Measurements from ENCODE around the gene KRTAP12-2.
"Not testable (repeated sequence)": the region's sequence is repeated elsewhere in the genome, so short reads cannot be mapped to it uniquely, and the experiment has no call there.

KRTAP12-2 gene

DNA sequence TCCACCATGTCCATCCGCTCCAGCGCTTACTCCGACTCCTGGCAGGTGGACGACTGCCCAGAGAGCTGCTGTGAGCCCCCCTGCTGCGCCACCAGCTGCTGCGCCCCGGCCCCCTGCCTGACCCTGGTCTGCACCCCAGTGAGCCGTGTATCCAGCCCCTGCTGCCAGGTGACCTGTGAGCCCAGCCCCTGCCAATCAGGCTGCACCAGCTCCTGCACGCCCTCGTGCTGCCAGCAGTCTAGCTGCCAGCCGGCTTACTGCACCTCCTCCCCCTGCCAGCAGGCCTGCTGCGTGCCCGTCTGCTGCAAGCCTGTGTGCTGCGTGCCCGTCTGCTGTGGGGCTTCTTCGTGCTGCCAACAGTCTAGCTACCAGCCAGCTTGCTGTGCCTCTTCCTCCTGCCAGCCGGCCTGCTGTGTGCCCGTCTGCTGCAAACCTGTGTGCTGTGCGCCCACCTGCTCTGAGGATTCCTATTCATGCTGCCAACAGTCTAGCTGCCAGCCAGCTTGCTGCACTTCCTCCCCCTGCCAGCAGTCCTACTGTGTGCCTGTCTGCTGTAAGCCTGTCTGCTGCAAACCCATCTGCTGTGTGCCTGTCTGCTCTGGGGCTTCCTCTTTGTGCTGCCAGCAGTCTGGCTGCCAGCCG lies 39.4 kb downstream of the KRTAP12-2 start:
- H3K4me1 ChIP-seq (ENCODE audit: control insufficient read depth in 5 of 5, insufficient read depth in 5 of 5, low read length in 5 of 5); H3K36me3 ChIP-seq (ENCODE audit: control insufficient read depth in 5 of 5, insufficient read depth in 5 of 5, low read length in 5 of 5); H3K9ac ChIP-seq (ENCODE audit: low read length in 5 of 5); H3K4me3 ChIP-seq (ENCODE audit: low read depth in 1 of 5, low read length in 5 of 5); H3K27ac ChIP-seq (ENCODE audit: low read depth, low read length): not testable (repeated sequence)
- Histone ChIP-seq H3K27me3 (ENCODE audit: control insufficient read depth in 5 of 5, insufficient read depth in 4 of 5, low read length in 5 of 5) (peaks cover 12 to 29% (median 19%) of the 10 kb centered on the region in 5 donors), H3K9me3 (ENCODE audit: control insufficient read depth in 5 of 5, low read length in 5 of 5) (peaks cover 11 to 44% (median 29%) of the 10 kb centered on the region in 5 donors)

DNA sequence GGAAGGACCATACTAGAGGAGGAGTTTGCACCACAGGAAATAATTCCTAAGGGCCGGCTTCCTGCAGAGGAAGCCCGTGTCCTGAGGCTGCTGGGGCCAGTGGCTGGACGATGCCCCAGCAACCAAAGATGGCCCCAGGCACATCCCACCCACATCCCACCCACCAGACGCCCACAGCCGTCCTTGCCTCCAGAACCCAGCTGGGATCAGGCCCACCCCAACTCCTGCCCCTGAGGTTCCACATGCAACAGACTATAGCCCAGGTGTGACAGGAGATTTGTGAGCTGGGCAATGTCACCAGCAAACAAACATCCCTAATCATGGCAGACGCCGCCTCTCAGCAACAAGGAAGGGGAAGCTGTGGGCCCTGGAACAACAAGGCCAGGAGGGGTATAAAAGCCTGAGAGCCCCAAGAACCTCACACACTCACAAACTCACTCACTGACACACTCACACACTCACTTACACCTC lies 40.0 kb downstream of the KRTAP12-2 start, which contains the start of gene KRTAP10-9:
KRTAP10-9 (plus strand) TSS at position 421 of the 471 bp plus-strand sequence. CDS start 79 bp downstream, outside the sequence.
- Histone ChIP-seq H3K27ac (ENCODE audit: low read depth, low read length) (no peak within 1 kb of the TSS), H3K36me3 (ENCODE audit: control insufficient read depth in 5 of 5, insufficient read depth in 5 of 5, low read length in 5 of 5) (no peaks in the 10 kb centered on the region), H3K27me3 (ENCODE audit: control insufficient read depth in 5 of 5, insufficient read depth in 4 of 5, low read length in 5 of 5) (peaks cover 12 to 29% (median 19%) of the 10 kb centered on the region in 5 donors), H3K9me3 (ENCODE audit: control insufficient read depth in 5 of 5, low read length in 5 of 5) (peaks cover 11 to 39% (median 24%) of the 10 kb centered on the region in 5 donors), H3K9ac (ENCODE audit: low read length in 5 of 5) (no peak within 1 kb of the TSS), H3K4me1 (ENCODE audit: control insufficient read depth in 5 of 5, insufficient read depth in 5 of 5, low read length in 5 of 5) (peaks cover 0 to 4% (median 0%) of the 10 kb centered on the region in 5 donors), H3K4me3 (ENCODE audit: low read depth in 1 of 5, low read length in 5 of 5) (no peak within 1 kb of the TSS)

DNA sequence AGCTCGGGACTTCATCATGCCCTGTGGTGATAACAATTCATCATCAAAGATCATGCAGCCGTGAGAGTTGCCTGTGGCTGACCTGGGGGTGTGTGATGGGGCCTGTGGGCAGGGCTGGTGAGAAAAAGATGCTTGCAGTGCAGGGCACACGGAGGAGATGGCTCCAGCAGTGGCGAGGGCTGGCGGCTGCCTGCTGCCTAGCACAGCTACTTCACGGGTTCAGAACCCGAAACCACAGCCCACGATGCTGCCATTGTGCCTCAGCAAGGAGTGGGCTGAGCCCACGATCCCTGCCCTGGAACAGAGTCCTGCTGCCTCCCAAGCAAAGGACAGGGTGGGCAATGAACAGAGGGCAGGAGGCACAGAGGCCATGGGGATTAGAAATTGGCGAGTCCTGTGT lies 40.5 kb downstream of the KRTAP12-2 start:
- no peaks in the 10 kb centered on the region for H3K36me3 ChIP-seq (ENCODE audit: control insufficient read depth in 5 of 5, insufficient read depth in 5 of 5, low read length in 5 of 5)
- peaks cover 0 to 4% (median 0%) of the 10 kb centered on the region in 5 donors for H3K4me1 ChIP-seq (ENCODE audit: control insufficient read depth in 5 of 5, insufficient read depth in 5 of 5, low read length in 5 of 5)
- H3K4me3 ChIP-seq (ENCODE audit: low read depth in 1 of 5, low read length in 5 of 5), result no peak overlapping the region
- no peak overlapping the region for H3K9ac ChIP-seq (ENCODE audit: low read length in 5 of 5)
- H3K27me3 ChIP-seq (ENCODE audit: control insufficient read depth in 5 of 5, insufficient read depth in 4 of 5, low read length in 5 of 5), result peaks cover 12 to 29% (median 19%) of the 10 kb centered on the region in 5 donors
- peaks cover 11 to 37% (median 21%) of the 10 kb centered on the region in 5 donors for H3K9me3 ChIP-seq (ENCODE audit: control insufficient read depth in 5 of 5, low read length in 5 of 5)
- H3K27ac ChIP-seq (ENCODE audit: low read depth, low read length), result no peak overlapping the region

DNA sequence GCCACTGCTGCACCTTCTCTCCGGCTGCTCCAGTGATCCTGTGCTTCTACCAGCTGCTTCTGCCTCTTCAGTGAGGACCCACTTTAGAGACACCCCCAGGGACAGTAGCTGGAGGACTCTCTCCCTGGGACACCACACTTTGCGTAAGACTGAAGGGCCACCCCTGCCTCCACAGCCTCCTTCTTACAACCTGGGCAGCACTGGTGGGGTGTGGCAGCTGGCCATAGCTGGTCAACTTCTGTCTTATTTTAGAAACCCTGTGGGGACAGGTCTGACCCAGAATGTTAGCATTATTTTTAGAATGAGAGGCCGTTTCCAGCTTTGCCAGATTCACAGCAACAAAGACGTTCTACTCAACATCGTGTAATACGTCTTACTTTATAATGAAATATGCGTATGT lies 41.0 kb downstream of the KRTAP12-2 start:
- Histone ChIP-seq H3K9me3 (ENCODE audit: control insufficient read depth in 5 of 5, low read length in 5 of 5) (peaks cover 7 to 35% (median 20%) of the 10 kb centered on the region in 5 donors), H3K27ac (ENCODE audit: low read depth, low read length) (no peak overlapping the region), H3K4me1 (ENCODE audit: control insufficient read depth in 5 of 5, insufficient read depth in 5 of 5, low read length in 5 of 5) (peaks cover 0 to 4% (median 0%) of the 10 kb centered on the region in 5 donors), H3K9ac (ENCODE audit: low read length in 5 of 5) (no peak overlapping the region), H3K36me3 (ENCODE audit: control insufficient read depth in 5 of 5, insufficient read depth in 5 of 5, low read length in 5 of 5) (no peaks in the 10 kb centered on the region), H3K27me3 (ENCODE audit: control insufficient read depth in 5 of 5, insufficient read depth in 4 of 5, low read length in 5 of 5) (peaks cover 12 to 29% (median 19%) of the 10 kb centered on the region in 5 donors), H3K4me3 (ENCODE audit: low read depth in 1 of 5, low read length in 5 of 5) (no peak overlapping the region)

DNA sequence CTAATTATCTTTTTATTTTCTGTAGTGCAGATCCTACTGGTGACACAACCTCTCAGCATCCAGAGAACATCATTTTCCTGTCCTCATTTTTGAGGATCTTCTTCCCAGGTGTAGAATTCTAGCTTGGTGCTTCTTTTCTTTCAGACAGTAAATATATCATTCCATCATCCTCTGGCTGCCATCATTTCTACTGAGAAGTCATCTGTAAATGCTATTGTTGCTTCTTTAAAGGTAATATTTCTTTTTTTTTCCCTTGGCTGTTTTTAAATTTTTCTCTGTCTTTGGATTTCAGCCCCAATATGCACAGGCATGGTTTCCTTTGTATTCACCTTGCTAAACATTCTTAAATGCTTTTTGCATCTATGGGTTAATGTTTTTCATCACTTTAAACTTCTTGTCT lies 43.2 kb downstream of the KRTAP12-2 start:
- Histone ChIP-seq H3K27me3 (ENCODE audit: control insufficient read depth in 5 of 5, insufficient read depth in 4 of 5, low read length in 5 of 5) (peaks cover 11 to 26% (median 12%) of the 10 kb centered on the region in 5 donors), H3K9me3 (ENCODE audit: control insufficient read depth in 5 of 5, low read length in 5 of 5) (peaks cover 7 to 26% (median 17%) of the 10 kb centered on the region in 5 donors), H3K36me3 (ENCODE audit: control insufficient read depth in 5 of 5, insufficient read depth in 5 of 5, low read length in 5 of 5) (no peaks in the 10 kb centered on the region), H3K4me3 (ENCODE audit: low read depth in 1 of 5, low read length in 5 of 5) (no peak overlapping the region), H3K4me1 (ENCODE audit: control insufficient read depth in 5 of 5, insufficient read depth in 5 of 5, low read length in 5 of 5) (peaks cover 0 to 8% (median 3%) of the 10 kb centered on the region in 5 donors), H3K27ac (ENCODE audit: low read depth, low read length) (no peak overlapping the region), H3K9ac (ENCODE audit: low read length in 5 of 5) (no peak overlapping the region)

DNA sequence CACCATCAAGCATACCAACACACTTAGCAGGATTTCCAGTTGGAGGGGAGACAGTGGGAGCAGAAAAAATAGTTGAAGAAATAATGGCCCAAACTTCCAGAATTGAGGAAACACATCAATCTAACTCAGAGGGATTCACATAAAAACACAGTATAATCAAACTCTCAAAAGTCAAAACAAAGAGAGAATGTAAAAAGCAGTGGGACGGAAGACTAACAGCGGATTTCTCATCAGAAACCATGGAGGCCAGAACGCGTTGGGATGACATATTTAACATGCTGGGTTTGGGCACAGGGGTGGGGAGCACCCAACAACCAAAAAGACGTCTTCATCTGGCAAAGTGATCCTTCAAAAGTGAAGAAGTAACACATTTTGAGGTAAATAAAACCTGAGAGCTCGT lies 46.8 kb downstream of the KRTAP12-2 start:
- H3K4me1 ChIP-seq (ENCODE audit: control insufficient read depth in 5 of 5, insufficient read depth in 5 of 5, low read length in 5 of 5), result peaks cover 0 to 5% (median 3%) of the 10 kb centered on the region in 5 donors
- H3K9me3 ChIP-seq (ENCODE audit: control insufficient read depth in 5 of 5, low read length in 5 of 5), result peaks cover 7 to 23% (median 17%) of the 10 kb centered on the region in 5 donors
- no peaks in the 10 kb centered on the region for H3K36me3 ChIP-seq (ENCODE audit: control insufficient read depth in 5 of 5, insufficient read depth in 5 of 5, low read length in 5 of 5)
- no peak overlapping the region for H3K27ac ChIP-seq (ENCODE audit: low read depth, low read length)
- no peak overlapping the region for H3K9ac ChIP-seq (ENCODE audit: low read length in 5 of 5)
- peaks cover 4 to 11% (median 5%) of the 10 kb centered on the region in 5 donors for H3K27me3 ChIP-seq (ENCODE audit: control insufficient read depth in 5 of 5, insufficient read depth in 4 of 5, low read length in 5 of 5)
- H3K4me3 ChIP-seq (ENCODE audit: low read depth in 1 of 5, low read length in 5 of 5), result no peak overlapping the region

DNA sequence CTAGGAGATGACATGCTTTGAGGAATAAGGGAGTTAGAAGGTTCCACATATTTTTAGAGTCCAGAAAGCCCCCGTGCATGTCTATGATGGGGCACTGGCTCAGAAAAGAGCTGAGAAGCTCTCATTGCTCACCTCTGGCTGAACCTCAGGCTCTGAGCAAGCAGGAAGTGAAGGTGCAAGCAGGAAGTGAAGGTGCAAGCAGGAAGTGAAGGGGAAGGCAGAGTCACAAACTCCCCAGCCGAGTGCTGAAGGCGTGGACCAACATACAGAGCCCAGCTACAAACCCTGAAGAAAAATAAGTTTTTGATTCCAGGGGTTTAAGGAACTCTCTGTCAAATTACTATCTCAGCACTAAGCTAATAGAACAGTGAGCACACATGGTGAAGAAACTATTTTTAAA lies 47.8 kb downstream of the KRTAP12-2 start:
- Histone ChIP-seq H3K36me3 (ENCODE audit: control insufficient read depth in 5 of 5, insufficient read depth in 5 of 5, low read length in 5 of 5) (no peaks in the 10 kb centered on the region), H3K9me3 (ENCODE audit: control insufficient read depth in 5 of 5, low read length in 5 of 5) (peaks cover 5 to 17% (median 8%) of the 10 kb centered on the region in 5 donors), H3K9ac (ENCODE audit: low read length in 5 of 5) (no peak overlapping the region), H3K27ac (ENCODE audit: low read depth, low read length) (no peak overlapping the region), H3K27me3 (ENCODE audit: control insufficient read depth in 5 of 5, insufficient read depth in 4 of 5, low read length in 5 of 5) (peaks cover 4 to 16% (median 10%) of the 10 kb centered on the region in 5 donors), H3K4me3 (ENCODE audit: low read depth in 1 of 5, low read length in 5 of 5) (no peak overlapping the region), H3K4me1 (ENCODE audit: control insufficient read depth in 5 of 5, insufficient read depth in 5 of 5, low read length in 5 of 5) (peaks cover 0 to 5% (median 3%) of the 10 kb centered on the region in 5 donors)

DNA sequence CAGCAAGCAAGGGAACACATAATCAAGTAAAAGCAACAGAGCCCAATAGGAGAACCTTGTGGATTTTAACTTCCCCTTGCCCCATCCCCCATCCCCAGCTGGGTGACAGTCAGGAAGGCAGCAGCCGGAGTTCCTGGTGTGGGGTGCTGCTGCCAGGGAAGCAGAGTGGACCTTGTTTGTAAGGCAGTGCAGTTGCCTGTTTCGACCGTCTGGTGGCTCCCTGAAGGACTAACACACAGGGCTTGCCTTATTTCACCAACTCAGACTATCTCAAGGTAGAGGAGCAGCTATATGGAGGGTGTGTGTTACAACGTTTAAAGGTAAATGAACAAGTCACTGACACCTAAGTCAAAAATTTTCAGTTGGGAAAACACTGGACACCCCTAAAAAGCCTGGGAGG lies 48.2 kb downstream of the KRTAP12-2 start:
- no peak overlapping the region for H3K9ac ChIP-seq (ENCODE audit: low read length in 5 of 5)
- no peak overlapping the region for H3K4me3 ChIP-seq (ENCODE audit: low read depth in 1 of 5, low read length in 5 of 5)
- no peaks in the 10 kb centered on the region for H3K36me3 ChIP-seq (ENCODE audit: control insufficient read depth in 5 of 5, insufficient read depth in 5 of 5, low read length in 5 of 5)
- peaks cover 0 to 5% (median 3%) of the 10 kb centered on the region in 5 donors for H3K4me1 ChIP-seq (ENCODE audit: control insufficient read depth in 5 of 5, insufficient read depth in 5 of 5, low read length in 5 of 5)
- H3K9me3 ChIP-seq (ENCODE audit: control insufficient read depth in 5 of 5, low read length in 5 of 5), result peaks cover under 1 to 14% (median 6%) of the 10 kb centered on the region in 5 donors
- H3K27me3 ChIP-seq (ENCODE audit: control insufficient read depth in 5 of 5, insufficient read depth in 4 of 5, low read length in 5 of 5), result peaks cover 4 to 18% (median 10%) of the 10 kb centered on the region in 5 donors
- no peak overlapping the region for H3K27ac ChIP-seq (ENCODE audit: low read depth, low read length)

DNA sequence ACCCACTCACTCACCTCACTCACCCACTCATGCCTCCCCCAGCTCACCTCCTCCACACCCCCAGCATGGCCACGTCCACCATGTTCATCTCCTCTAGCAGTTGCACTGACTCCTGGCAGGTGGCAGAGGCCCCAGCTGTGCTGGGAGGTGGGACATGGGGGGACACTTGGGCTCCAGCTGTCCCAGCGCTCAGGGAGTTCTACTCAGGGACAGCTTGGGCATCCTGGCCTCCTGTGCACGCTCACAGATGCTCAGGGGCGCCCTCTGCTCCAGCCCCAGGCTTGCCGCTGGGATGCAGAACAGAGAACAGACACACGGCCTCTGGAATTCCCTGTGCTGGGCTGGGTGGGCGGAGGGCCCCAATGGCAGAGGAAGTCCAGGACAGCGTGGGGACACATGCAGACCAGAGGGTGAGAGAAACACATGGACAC lies 49.6 kb downstream of the KRTAP12-2 start:
- peaks cover 0 to 5% (median 3%) of the 10 kb centered on the region in 5 donors for H3K4me1 ChIP-seq (ENCODE audit: control insufficient read depth in 5 of 5, insufficient read depth in 5 of 5, low read length in 5 of 5)
- no peak overlapping the region for H3K4me3 ChIP-seq (ENCODE audit: low read depth in 1 of 5, low read length in 5 of 5)
- no peaks in the 10 kb centered on the region for H3K36me3 ChIP-seq (ENCODE audit: control insufficient read depth in 5 of 5, insufficient read depth in 5 of 5, low read length in 5 of 5)
- H3K27ac ChIP-seq (ENCODE audit: low read depth, low read length), result no peak overlapping the region
- H3K9ac ChIP-seq (ENCODE audit: low read length in 5 of 5), result no peak overlapping the region
- H3K9me3 ChIP-seq (ENCODE audit: control insufficient read depth in 5 of 5, low read length in 5 of 5), result peaks cover 0 to 4% (median 1%) of the 10 kb centered on the region in 5 donors
- H3K27me3 ChIP-seq (ENCODE audit: control insufficient read depth in 5 of 5, insufficient read depth in 4 of 5, low read length in 5 of 5), result peaks cover 4 to 26% (median 17%) of the 10 kb centered on the region in 5 donors

DNA sequence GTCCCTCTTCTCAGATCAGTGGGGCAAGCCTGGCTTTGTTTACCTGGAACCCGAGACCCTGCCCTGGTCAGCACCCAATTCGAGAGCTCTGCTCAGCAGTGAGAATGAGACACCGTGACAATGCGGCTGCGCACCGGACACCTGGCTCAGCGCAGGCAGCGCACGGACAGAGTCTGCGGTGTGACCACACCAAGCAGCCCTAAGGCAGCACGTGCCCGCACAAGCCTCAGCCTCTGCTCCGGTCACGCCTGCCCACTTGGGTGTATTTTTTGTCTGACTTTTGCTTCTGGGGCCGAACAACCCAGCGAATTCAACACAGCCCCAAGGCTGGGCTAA lies 50.2 kb downstream of the KRTAP12-2 start:
- peaks cover 0 to 5% (median 3%) of the 10 kb centered on the region in 5 donors for H3K4me1 ChIP-seq (ENCODE audit: control insufficient read depth in 5 of 5, insufficient read depth in 5 of 5, low read length in 5 of 5)
- H3K9me3 ChIP-seq (ENCODE audit: control insufficient read depth in 5 of 5, low read length in 5 of 5), result peaks cover 0 to 9% (median 6%) of the 10 kb centered on the region in 5 donors
- H3K36me3 ChIP-seq (ENCODE audit: control insufficient read depth in 5 of 5, insufficient read depth in 5 of 5, low read length in 5 of 5), result no peaks in the 10 kb centered on the region
- H3K9ac ChIP-seq (ENCODE audit: low read length in 5 of 5), result no peak overlapping the region
- peaks cover 4 to 29% (median 21%) of the 10 kb centered on the region in 5 donors for H3K27me3 ChIP-seq (ENCODE audit: control insufficient read depth in 5 of 5, insufficient read depth in 4 of 5, low read length in 5 of 5)
- no peak overlapping the region for H3K4me3 ChIP-seq (ENCODE audit: low read depth in 1 of 5, low read length in 5 of 5)
- no peak overlapping the region for H3K27ac ChIP-seq (ENCODE audit: low read depth, low read length)
